Activated CD8-positive, alpha-beta T cell treated with anti-CD3 and anti-CD28 coated beads, Interleukin-2, amount 10 ng/mL, durations not matched to agents 7 days and 5 days (primary cell): ENCODE measurements around the gene PRDM9. TPM values are rescaled to one million over a fixed set of nuclear protein-coding genes. Genes with fewer than 3 reads are reported as not detected.

Experiments
- ATAC-seq: fragments of 150-1000 bp; cut with Tn5 transposase; one replicate; pipeline ENCODE4 v1.10.0; 2021; ENCODE audit warnings: moderate library complexity
- CTCF ChIA-PET: fragments of 350-600 bp; sonication (Branson Sonifier 250); formaldehyde crosslinking; loops from one replicate; lab custom pipeline; 2021; ENCODE audit warnings: antibody characterized with exemption; lab: Charles Lee
- POLR2A ChIA-PET: fragments of 350-600 bp; sonication (Branson Sonifier 250); formaldehyde crosslinking; loops from one replicate; lab custom pipeline; 2021; ENCODE audit warnings: antibody characterized with exemption; lab: Charles Lee
- DNase-seq: peaks from one replicate; pipeline ENCODE4 v3.0.0-alpha.2; 2020
- H3K27ac Mint-ChIP-seq: one replicate; pipeline ENCODE4 v1.8.0; 2021; ENCODE audit warnings: mild to moderate bottlenecking, mixed read lengths
- H3K27me3 Mint-ChIP-seq: one replicate; pipeline ENCODE4 v1.8.0; 2021; ENCODE audit warnings: low read depth, mixed read lengths
- H3K36me3 Mint-ChIP-seq: one replicate; pipeline ENCODE4 v1.8.0; 2021; ENCODE audit warnings: low read depth, mixed read lengths
- H3K4me1 Mint-ChIP-seq: one replicate; pipeline ENCODE4 v1.8.0; 2021; ENCODE audit warnings: low read depth, mixed read lengths
- H3K4me3 Mint-ChIP-seq: one replicate; pipeline ENCODE4 v1.8.0; 2021; ENCODE audit warnings: mild to moderate bottlenecking, mixed read lengths
- H3K9me3 Mint-ChIP-seq: one replicate; pipeline ENCODE4 v1.8.0; 2022; ENCODE audit warnings: mixed read lengths; ENCODE audit not compliant: insufficient read depth
- total RNA-seq, 2 experiments: library from RNA; stranded (reverse); gene quantifications; one replicate each; pipeline ENCODE4 v1.2.3, GENCODE V29; 2021

Gene PRDM9
- total RNA-seq, 2 experiments from 2014 or later = not detected

- DNase-seq (no peak), ATAC-seq (no peak)
- H3K27me3 Mint-ChIP-seq = no peaks in the 10 kb centered on the region
- H3K27ac Mint-ChIP-seq = no peak overlapping the region
- ChIA-PET CTCF (no interaction called here), POLR2A (no interaction called here)
- no peaks in the 10 kb centered on the region for H3K4me1 Mint-ChIP-seq
- H3K9me3 Mint-ChIP-seq = peaks cover 13% of the 10 kb centered on the region
- H3K36me3 Mint-ChIP-seq = no peaks in the 10 kb centered on the region
- no peak overlapping the region for H3K4me3 Mint-ChIP-seq
These were observed 23.2 kb downstream of the PRDM9 start for GRCh38 chr5:23530571-23530970.

- DNase-seq = no peak
- no peak for ATAC-seq
- Mint-ChIP-seq H3K4me1 (no peaks in the 10 kb centered on the region), H3K4me3 (no peak overlapping the region), H3K36me3 (no peaks in the 10 kb centered on the region), H3K9me3 (peaks cover 8% of the 10 kb centered on the region), H3K27ac (no peak overlapping the region), H3K27me3 (no peaks in the 10 kb centered on the region)
- CTCF ChIA-PET = no interaction called here
- POLR2A ChIA-PET = no interaction called here
These were observed 63.6 kb downstream of the PRDM9 start for GRCh38 chr5:23571059-23571458.
